HG03460 (cell line): ENCODE results near the gene TMA7B.

Experiments
- ATAC-seq: cut with Tn5 transposase; IDR thresholded peaks from one replicate; pipeline ENCODE4 v1.9.1; 2021; ENCODE audit not compliant: unreplicated experiment

TMA7B gene

GRCh38 chr22:39959640-39960447 is at the start of gene TMA7B:
TMA7B (plus strand) TSS chr22:39960397; CDS start chr22:39964375, 3,978 bp downstream.
- ATAC-seq: no peak

- ATAC-seq: no peak
These were observed 49.2 kb upstream of the TMA7B start for GRCh38 chr22:39910876-39911613.

- no peak for ATAC-seq
These were observed 46.9 kb upstream of the TMA7B start for GRCh38 chr22:39913321-39913720.

- no peak for ATAC-seq
These were observed 46.3 kb upstream of the TMA7B start for GRCh38 chr22:39913886-39914285.

GRCh38 chr22:39914584-39914983 is 45.6 kb upstream of the TMA7B start:
- ATAC-seq: no peak

GRCh38 chr22:39915295-39915726 is 44.9 kb upstream of the TMA7B start:
- no peak for ATAC-seq

GRCh38 chr22:39916496-39916895 is 43.7 kb upstream of the TMA7B start:
- no peak for ATAC-seq

GRCh38 chr22:39917197-39917643 is 43.0 kb upstream of the TMA7B start:
- no peak for ATAC-seq

- no peak for ATAC-seq
These were observed 42.3 kb upstream of the TMA7B start for GRCh38 chr22:39917776-39918495.

- no peak for ATAC-seq
These were observed 40.0 kb upstream of the TMA7B start for GRCh38 chr22:39920134-39920743.

GRCh38 chr22:39923696-39924095 is 36.5 kb upstream of the TMA7B start:
- no peak for ATAC-seq

GRCh38 chr22:39924286-39924685 is 35.9 kb upstream of the TMA7B start:
- ATAC-seq: no peak

GRCh38 chr22:39925273-39925672 is 34.9 kb upstream of the TMA7B start:
- ATAC-seq: no peak

- ATAC-seq: no peak
These were observed 34.1 kb upstream of the TMA7B start for GRCh38 chr22:39925909-39926679.

GRCh38 chr22:39926753-39927152 is 33.4 kb upstream of the TMA7B start:
- ATAC-seq: no peak

GRCh38 chr22:39927544-39927943 is 32.7 kb upstream of the TMA7B start:
- no peak for ATAC-seq

GRCh38 chr22:39928536-39929520 is 31.4 kb upstream of the TMA7B start:
- no peak for ATAC-seq

GRCh38 chr22:39931251-39931650 is 28.9 kb upstream of the TMA7B start:
- ATAC-seq: no peak

GRCh38 chr22:39932166-39932565 is 28.0 kb upstream of the TMA7B start:
- no peak for ATAC-seq
